IPS-11a (cell line): ENCODE measurements around the gene CPNE8.

Experiments
- H3K4me3 ChIP-seq: one replicate; pipeline ENCODE4 v1.5.1; 2013; ENCODE audit warnings: low read depth, low read length, control low read depth

Gene CPNE8

DNA sequence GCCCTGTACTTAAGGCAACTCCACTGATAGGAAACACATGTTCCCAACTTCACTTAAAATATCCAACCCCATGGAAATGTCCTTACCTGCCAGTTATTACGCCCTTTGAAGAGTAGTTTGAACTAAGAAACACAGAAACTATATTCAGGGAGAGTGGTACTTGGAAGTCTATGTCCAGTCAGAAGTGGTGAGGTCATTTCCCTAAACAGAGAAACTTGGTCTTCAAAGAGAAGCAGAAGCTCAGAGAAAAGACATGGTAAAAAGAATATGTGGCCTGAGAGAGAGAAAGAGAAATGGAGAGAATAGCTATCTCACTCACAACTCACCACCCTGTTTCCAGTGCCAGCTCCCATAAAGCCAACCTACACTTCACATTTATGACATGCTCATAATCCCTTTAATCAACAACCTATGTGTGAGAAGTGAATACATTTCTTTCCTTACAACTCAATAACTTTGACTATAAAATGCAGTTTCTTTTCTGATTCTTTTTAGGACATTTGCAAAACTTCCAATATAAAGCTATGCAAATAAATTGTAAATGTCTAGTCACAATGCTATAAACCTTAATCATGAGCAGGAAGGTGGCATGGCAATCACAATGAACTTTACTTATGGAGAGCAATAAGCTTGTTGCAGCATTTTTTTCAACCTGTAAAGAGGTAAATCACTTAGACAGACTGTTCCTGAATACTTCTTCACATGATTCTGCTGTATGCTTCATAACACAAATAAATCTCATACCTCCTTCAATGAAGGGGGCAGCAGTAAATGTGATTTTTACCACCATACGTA lies 67.1 kb downstream of the CPNE8 start:
- no peak overlapping the region for H3K4me3 ChIP-seq

DNA sequence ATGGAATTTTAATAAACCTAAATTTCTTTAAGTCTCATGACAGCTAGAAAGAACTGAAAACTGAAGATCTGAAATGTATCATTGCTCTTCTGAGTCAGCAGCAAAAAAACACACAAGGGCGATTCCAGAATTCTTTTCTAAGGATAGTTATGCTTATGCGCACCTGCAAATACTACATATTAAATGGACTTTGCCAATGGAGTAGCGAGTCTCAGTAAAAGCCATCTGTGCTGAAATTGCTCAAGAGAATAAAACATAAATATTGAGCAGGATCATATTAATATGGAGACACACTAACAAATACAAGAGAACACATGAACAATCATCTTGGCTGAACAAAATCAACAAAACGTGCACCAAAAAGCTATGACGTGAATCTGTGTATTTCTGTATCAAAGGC lies 73.7 kb downstream of the CPNE8 start:
- H3K4me3 ChIP-seq = no peak overlapping the region

DNA sequence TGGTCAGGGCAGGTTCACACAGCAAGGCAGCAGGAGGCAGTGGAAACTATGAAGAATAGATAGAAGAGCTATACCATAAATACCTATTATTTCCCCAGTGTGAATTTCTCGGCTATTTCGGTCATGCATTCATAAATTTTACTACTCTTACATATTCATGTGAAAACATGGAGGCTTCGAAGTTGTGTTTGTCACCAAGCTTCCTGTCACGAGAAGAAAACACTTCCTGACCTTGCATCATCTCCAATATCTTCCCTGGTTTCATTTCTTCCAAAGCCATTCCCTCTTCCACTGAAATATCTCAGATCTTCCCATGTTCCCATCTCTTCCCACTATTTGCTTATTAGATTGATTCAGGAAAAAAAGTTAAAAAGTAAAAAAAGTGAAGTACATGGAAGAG lies 80.4 kb downstream of the CPNE8 start:
- no peak overlapping the region for H3K4me3 ChIP-seq

DNA sequence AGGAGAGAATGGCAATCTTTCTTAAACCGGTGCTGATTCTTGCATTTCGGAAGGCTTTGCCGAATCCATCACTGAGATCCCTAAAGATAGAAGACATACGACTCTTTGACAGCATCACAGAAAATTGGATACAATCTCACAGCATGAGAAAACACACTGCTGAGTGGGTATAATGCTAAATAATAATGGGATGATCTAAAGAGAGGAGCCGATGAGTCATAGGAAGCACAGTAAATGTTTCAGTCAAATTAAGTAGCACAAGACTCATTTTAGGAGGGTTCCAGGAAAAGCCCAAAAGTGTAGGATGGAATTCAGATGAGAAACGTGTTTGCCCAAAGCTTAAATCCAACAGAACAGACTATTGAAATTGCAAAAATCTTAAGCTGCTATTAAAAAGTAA lies 81.7 kb downstream of the CPNE8 start:
- no peak overlapping the region for H3K4me3 ChIP-seq

DNA sequence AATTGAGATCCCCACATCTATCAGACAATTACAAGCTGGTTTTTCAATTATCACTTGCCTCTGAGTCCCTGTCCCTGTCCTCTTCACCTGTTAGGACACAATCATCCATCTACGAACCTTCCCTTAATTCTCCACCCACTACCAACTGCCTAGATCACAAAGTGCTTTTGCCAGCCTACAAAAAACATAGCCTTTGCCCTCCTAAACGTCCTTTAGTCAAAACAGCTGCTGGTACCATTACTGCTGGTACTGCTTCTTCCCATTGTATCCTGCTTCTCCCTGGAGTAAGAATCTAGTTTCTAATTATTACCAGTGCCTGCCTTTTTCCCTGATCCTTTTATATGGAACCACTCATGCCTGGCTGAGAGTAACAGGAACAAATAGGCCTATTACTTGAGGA lies 82.1 kb downstream of the CPNE8 start:
- no peak overlapping the region for H3K4me3 ChIP-seq

DNA sequence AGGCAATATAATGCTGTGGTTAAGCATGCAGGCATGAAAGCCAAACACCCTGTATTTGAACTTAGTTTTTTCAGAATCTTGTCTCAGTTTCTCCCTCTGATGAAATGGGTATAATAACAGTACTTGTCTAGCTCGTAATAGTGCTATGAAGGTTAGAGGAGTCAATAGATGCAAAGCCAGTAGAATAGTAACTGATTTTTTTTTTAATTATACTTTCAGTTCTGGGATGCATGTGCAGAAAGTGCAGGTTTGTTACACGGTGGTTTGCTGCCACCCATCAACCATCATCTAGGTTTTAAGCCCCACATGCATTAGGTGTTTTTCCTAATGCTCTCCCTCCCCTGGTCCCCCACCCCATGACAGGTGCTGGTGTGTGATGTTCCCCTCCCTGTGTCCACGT lies 87.4 kb downstream of the CPNE8 start:
- H3K4me3 ChIP-seq = no peak overlapping the region

DNA sequence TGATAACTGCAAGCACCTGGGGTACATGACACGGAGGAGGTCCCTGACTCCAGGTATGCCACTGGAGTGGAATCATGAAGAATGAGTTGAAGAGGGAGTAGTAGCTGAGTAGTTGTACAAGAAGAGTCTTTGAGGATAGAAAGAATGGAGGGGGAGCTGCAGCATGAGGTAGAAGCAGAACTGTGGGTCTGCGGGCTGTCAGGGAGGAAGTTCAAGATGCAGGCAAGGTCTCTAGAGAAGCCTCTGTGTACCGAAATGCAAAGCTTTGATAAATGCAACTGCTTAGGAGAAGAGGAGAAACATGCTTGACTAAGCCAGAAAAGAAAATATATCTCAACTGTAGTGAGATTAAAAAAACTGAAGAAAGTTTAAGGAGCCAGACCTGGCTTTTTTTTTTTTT lies 91.5 kb downstream of the CPNE8 start:
- H3K4me3 ChIP-seq = no peak overlapping the region

DNA sequence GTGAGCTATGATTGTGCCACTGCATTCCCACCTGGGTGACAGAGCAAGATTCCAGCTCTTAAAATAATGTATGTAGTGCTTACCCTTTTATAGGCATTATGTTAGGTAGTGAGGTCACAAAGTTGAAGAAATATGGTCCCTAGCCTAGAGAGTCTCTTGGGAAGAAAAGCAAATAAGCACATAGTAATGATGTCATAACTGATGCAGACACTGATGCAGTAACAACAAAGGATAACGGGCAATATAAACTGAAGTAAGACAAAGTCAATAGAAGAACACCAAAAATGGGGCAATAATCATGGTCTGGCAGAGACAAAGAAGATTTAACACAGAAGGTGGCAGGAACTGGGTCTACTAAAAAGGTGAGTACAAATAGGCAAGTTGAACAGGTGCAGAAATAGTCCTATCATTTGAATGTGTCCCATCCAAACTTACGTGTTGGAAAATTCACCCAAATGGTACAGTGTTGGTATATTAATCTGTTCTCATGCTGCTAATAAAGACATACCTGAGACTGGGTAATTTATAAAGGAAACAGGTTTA lies 93.5 kb downstream of the CPNE8 start:
- no peak overlapping the region for H3K4me3 ChIP-seq

DNA sequence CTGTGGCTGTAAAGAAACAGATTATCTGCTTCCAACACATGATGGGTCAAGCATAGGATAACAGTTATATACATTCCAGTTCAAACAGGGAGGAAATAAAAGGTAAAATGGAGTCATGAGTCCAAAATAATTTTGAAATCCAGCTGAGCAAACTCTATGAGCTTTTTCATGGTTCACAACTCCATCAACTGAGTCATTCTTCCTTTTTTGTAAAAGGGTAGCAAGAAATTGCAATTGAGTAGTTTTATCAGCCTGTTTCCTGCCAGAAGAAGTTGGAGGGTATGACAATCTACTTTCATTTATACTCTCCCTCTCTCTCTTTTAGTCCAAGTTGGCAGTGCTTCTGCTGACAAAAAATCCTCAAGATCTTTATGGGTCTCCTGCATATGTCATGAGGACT lies 95.6 kb downstream of the CPNE8 start:
- H3K4me3 ChIP-seq = no peak overlapping the region

DNA sequence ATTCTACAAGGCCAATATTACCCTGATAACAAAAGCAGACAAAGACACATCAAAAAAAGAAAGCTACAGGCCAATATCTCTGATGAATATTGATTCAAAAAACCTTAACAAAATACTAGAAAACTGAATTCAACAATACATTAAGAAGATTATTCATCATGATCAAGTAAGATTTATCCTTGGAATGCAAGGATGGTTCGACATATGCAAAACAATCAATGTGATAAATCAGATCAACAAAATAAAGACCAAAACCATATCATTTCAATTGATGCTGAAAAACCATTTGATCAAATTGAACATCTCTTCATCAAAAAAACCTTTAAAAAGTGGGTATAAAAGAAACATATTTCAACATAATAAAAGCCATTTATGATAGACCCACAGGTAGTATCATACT lies 117.3 kb downstream of the CPNE8 start:
- H3K4me3 ChIP-seq = no peak overlapping the region

DNA sequence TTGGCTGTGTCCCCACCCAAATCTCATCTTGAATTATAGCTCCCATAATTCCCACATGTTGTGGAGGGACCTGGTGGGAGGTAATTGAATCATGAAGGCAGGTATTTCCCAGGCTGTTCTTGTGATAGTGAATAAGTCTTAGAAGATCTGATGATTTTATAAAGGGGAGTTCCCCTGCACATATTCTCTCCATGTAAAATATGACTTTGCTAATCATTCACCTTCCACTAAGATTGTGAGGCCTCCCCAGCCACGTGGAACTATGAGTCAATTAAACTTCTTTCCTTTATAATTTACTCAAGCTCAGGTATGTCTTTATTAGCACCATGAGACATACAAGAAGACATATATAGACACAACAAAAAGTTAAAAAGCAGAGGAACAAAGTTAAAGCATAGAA lies 120.0 kb downstream of the CPNE8 start:
- no peak overlapping the region for H3K4me3 ChIP-seq

DNA sequence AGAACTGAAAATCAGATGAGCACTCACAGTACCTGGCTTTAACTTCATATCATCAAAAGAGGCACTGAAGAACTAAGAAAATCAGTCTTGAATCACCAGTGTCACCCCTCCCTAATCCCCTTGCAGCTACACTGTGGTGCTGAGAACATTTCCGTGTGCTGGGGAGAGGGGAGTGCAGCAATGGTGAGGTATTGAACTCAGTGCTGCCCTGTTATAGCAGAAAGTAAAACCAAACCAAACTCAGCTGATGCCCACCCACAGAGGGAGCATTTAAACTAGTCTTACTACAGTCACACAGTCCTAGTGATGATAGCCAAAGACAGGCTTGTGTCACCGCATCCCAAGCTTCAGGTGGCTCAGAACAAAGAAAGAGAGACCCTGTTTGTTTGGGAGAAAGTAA lies 122.1 kb downstream of the CPNE8 start:
- H3K4me3 ChIP-seq = no peak overlapping the region

DNA sequence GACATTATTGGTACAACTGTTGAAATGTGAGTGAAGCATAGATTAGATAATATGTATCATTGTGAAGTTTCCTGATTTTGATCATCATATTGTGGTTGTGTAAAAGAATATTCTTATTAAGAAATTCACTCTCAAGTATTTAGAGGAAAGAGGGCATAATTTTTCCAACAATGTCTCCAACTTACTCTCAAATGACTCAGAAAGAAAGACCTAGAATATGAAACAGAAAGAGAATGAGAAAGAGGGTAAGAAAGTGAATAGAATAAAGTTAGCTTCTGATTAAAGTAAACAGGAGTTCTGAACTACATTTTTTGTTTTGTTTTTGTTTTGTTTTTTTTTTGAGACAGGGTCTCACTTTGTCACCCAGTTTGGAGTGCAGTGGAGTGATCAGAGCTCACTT lies 123.0 kb downstream of the CPNE8 start:
- H3K4me3 ChIP-seq = no peak overlapping the region

DNA sequence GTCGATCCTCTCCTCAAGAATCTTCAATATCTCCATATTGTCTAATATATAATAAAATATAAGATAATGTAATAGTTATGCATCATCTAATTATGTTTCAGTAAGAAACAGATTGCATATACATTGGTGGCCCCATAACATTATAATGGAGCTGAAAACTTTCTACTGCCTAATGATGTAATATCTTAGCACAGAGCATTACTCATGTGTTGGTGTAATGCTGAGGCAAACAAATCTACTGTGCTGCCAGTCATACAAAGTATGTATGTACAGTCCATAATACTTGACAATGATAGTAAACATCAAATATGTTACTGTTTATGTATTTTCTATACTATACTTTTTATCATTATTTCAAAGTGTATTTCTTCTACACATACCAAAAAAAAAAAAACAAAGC lies 128.7 kb downstream of the CPNE8 start:
- H3K4me3 ChIP-seq = no peak overlapping the region

DNA sequence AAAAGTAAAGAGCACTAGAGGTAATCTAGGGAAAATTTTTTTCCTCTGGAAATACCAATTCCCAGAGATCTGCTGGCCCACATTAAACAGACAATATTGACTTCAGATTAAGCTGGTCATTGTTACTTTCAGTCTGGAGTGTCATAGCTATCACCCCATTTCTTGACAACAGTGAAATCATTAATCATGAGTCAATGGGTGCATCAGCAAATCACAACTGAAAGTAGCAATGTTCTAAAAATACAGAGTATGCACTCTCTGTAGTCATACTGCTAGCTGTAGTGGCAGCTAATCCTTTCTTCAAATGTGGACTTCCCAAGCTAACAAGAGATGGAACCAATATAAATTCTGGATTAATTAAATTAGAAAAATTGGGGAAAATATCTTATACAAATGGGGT lies 129.9 kb downstream of the CPNE8 start:
- no peak overlapping the region for H3K4me3 ChIP-seq

DNA sequence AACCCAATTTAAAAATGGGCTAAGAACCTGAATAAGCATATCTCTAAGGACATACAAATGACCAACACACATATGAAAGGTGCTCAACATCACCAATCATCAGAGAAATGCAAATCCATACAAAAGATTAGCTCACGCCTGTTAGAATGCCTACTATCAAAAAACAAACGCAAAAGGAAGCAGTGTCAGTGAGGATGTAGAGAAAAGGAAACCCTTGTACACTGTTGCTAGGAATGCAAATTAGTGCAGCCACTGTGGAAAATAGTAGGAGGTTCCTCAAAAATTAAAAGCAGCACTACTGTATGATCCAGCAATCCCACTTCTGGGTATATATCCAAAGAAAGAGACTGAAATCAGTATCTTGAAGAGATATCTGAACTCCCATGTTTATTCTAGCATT lies 133.0 kb downstream of the CPNE8 start:
- no peak overlapping the region for H3K4me3 ChIP-seq

DNA sequence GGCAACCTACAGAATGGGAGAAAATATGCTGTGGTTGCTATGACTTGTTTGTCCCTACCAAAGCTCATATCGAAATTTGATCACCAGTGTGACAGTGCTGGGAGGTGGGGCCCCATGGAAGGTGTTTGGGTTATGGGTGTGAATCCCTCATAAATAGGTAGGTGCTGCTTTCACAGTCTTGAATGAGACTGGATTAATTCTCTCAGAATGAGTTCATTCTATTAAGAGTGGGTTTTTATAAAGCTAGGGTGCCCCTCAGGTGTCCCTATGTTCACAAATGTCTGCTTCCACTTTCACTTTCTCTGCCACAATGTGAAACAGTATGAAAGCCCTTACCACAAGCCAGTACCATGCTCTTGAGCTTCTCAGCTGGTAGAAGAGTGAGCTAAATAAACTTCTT lies 133.5 kb downstream of the CPNE8 start:
- no peak overlapping the region for H3K4me3 ChIP-seq

DNA sequence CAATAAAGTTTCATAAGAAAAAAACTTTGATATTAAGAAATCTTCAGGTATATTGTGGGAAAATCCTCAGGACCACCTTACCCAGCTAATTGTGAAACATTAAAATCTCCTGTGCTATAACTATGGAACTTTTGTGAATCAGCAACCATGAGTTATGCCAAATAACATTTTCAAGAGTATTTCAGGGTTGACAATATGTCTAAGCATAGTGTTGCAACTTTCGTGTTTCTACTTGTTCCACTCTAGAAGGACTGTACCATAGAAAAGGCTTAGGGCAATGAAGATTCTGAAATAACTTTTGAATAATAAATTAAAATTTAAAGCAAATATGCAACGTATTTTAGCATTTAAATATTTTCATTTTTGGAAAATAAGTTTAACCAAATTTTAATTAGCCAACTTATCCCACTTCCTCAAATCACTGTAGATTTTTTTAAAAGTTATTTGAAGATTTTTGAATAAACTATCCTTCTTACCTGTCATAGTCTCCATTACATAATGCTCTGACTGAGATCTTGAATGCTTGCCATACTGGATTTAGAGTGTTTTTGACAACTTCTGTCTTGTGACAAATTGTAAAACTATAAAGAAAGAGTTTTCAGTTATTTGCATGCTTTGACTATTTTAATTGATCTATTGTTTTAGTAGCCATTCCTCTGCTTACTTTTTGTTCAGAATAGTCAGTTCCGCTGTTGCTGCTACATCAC lies 143.6 kb downstream of the CPNE8 start:
- H3K4me3 ChIP-seq = no peak overlapping the region

DNA sequence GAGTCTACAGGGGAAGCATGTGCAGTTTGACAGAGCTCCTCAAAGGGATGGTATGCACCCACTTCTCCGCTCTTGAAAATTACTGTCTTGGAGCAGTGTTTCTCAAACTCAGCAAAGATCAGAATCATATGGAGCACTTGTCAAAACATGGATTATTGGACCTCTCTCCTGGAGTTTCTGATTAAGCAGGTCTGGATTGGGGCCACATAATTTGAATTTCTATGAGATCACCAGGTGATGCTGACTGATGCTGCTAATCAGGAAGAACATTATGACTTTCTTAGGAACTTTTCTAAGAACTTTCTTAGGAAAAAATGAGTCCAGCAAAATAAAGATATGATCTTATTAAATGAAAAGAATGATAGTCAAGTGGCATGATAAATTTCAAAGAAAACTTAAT lies 144.3 kb downstream of the CPNE8 start:
- H3K4me3 ChIP-seq = no peak overlapping the region

DNA sequence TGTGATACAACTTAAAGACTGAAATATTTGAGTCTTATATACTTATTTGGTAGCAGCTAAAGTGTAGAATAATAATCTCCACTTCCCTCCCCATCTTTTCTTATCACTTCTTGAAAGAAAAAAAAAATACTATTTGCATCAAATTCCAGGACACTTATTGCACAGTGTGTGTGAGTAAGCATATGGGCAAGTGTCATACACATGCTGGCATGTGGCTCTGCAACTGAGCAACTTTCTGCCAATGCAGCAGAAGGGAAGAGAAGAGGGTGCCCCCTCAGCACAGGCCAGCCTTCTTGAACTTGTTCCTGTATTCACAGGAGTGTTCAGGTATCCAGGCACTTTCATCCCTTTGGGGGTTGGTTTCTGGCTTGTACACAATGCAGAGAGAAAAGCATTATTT lies 145.8 kb downstream of the CPNE8 start:
- H3K4me3 ChIP-seq = no peak overlapping the region

DNA sequence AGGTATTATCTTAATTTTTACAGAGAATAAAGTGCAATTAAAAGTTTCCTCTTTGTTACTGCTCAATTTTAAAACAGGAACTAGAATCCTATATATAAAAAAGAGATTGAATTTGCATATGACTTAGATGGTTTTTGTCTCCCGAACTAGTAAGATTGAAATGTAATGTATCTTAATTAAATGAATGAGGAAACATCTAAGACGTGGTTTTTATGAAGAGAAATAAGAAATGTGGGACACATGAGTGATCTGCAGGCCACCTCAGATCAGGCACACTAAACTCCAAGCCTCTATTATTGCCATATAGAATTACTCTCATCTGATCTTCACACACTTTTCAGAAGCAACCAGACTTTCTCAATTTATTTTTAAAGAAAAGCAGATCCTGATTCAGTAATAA lies 158.6 kb downstream of the CPNE8 start:
- no peak overlapping the region for H3K4me3 ChIP-seq

DNA sequence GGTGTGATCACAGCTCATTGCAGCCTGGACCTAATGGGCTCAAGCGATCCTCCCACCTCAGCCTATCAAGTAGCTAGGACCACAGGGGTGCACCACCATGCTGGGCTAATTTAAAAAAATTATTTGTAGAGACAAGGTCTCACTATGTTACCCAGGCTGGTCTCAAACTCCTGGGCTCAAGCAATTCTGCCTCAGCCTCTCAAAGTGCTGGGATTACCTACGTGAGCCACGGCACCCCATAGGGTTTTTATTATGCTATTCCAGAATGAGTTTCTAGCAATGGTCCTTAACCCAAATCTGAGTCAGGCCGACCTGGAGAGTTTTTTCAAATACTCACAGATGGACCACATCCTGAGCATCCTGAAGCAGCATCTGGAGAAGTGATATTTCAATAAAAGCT lies 159.8 kb downstream of the CPNE8 start:
- H3K4me3 ChIP-seq = no peak overlapping the region
